GM12892 (cell line): ENCODE data around the gene HLX. TPM values are rescaled to one million over a fixed set of nuclear protein-coding genes. Genes with fewer than 3 reads are reported as not detected.

Source experiments
- DNase-seq: peaks from one replicate; pipeline ENCODE4 v3.0.0; 2011; ENCODE audit not compliant: insufficient read length
- FAIRE-seq: peaks from 2 replicates; lab custom pipeline; 2011; peaks lifted over from hg19 to GRCh38; lab: Jason Lieb, UNC
- POLR2A ChIP-seq: IDR thresholded peaks from 2 replicates; pipeline ENCODE4 v1.6.1; 2011; ENCODE audit warnings: low read depth, low read length, control low read depth
- POLR2AphosphoS5 ChIP-seq: IDR thresholded peaks from 2 replicates; pipeline ENCODE4 v1.6.1; 2011; ENCODE audit warnings: low read depth, low read length, control low read depth
- TAF1 ChIP-seq: IDR thresholded peaks from 2 replicates; pipeline ENCODE4 v1.6.1; 2011; ENCODE audit warnings: low read depth, mild to moderate bottlenecking, control low read depth, low read length, borderline replicate concordance
- polyA plus RNA-seq: library from polyadenylated mRNA; unstranded; fragments of >200 nt; gene quantifications from one replicate; pipeline ENCODE4 v1.2.1, GENCODE V29; 2012; ENCODE audit warnings: missing spikeins, inconsistent platforms; ENCODE audit not compliant: missing spikeins

The HLX gene
- polyA plus RNA-seq: not detected

- peak; percentile 84 for FAIRE-seq
These were observed at the start of gene HLX for GRCh38 chr1:220879076-220879508. Gene HLX, plus strand, starts transcription at chr1:220879443. Its CDS starts 415 bp downstream, at chr1:220879858.

GRCh38 chr1:220833436-220833835, 45.8 kb upstream of the HLX start:
- FAIRE-seq: no peak
- TF ChIP-seq POLR2AphosphoS5: no peak
- no peak for TF ChIP-seq TAF1
- TF ChIP-seq POLR2A: no peak
- DNase-seq: no peak

More at GRCh38 chr1:220879076-220879508, at the start of gene HLX:
- no peak for TF ChIP-seq TAF1
- TF ChIP-seq POLR2AphosphoS5: no peak
- no peak for TF ChIP-seq POLR2A
- peak; percentile 69 for DNase-seq

- DNase-seq (no peak), FAIRE-seq (no peak)
- no peak for TF ChIP-seq POLR2A
- TF ChIP-seq TAF1: no peak
These were observed 44.9 kb upstream of the HLX start for GRCh38 chr1:220834155-220834870.

- TF ChIP-seq POLR2A: no peak
- no peak for TF ChIP-seq TAF1
- TF ChIP-seq POLR2AphosphoS5: no peak
- FAIRE-seq (no peak), DNase-seq (no peak)
These were observed 40.7 kb upstream of the HLX start for GRCh38 chr1:220838578-220838977.

GRCh38 chr1:220839474-220839873, 39.8 kb upstream of the HLX start:
- TF ChIP-seq TAF1 (no peak), POLR2AphosphoS5 (no peak), POLR2A (no peak)
- DNase-seq: no peak
- FAIRE-seq: no peak

- no peak for FAIRE-seq
- DNase-seq: no peak
- no peak for TF ChIP-seq TAF1
- no peak for TF ChIP-seq POLR2A
- TF ChIP-seq POLR2AphosphoS5: no peak
These were observed 38.0 kb upstream of the HLX start for GRCh38 chr1:220841293-220841692.

GRCh38 chr1:220843481-220844011, 35.7 kb upstream of the HLX start:
- no peak for TF ChIP-seq POLR2AphosphoS5
- TF ChIP-seq POLR2A: no peak
- TF ChIP-seq TAF1: no peak
- DNase-seq: no peak
- no peak for FAIRE-seq

- FAIRE-seq (no peak), DNase-seq (no peak)
- TF ChIP-seq POLR2A: no peak
- no peak for TF ChIP-seq POLR2AphosphoS5
- TF ChIP-seq TAF1: no peak
These were observed 26.8 kb upstream of the HLX start for GRCh38 chr1:220852408-220852807.

- DNase-seq (no peak), FAIRE-seq (no peak)
- TF ChIP-seq TAF1: no peak
- no peak for TF ChIP-seq POLR2A
- TF ChIP-seq POLR2AphosphoS5: no peak
These were observed 6.9 kb upstream of the HLX start for GRCh38 chr1:220872296-220872695.

GRCh38 chr1:220873087-220873486, 6.2 kb upstream of the HLX start:
- FAIRE-seq: no peak
- TF ChIP-seq POLR2A (no peak), TAF1 (no peak), POLR2AphosphoS5 (no peak)

GRCh38 chr1:220873868-220874655, 5.2 kb upstream of the HLX start:
- FAIRE-seq: peak; percentile 91
- TF ChIP-seq POLR2A: no peak
- no peak for TF ChIP-seq TAF1
- TF ChIP-seq POLR2AphosphoS5: no peak
- DNase-seq: no peak

More at GRCh38 chr1:220873087-220873486, 6.2 kb upstream of the HLX start:
- no peak for DNase-seq
